Body of pancreas (tissue), 4 donors: ENCODE data around the gene HOXB1. TPM values are rescaled to one million over a fixed set of nuclear protein-coding genes. Genes with fewer than 3 reads are reported as not detected.

Experiments used
- ATAC-seq: fragments of 150-250 bp; one replicate; pipeline ENCODE4 v1.9.1; 2016
- DNase-seq, 4 donors: peaks; one replicate each; pipeline ENCODE4 v3.0.0-alpha.2; 2019
- H3K27ac ChIP-seq, 4 donors: fragments of 200-600 bp; sonication (generic); 1 replicate in 3 of 4; 2 replicates in 1 of 4; pipeline versions ENCODE4 v1.5.1 to v1.6.1; 2016 to 2019; ENCODE audit warnings: mild to moderate bottlenecking in 1 of 4, mixed read lengths in 1 of 4, moderate library complexity in 1 of 4
- H3K27me3 ChIP-seq, 2 donors: fragments of 200-600 bp; sonication (generic); one replicate each; pipeline ENCODE4 v1.6.0; 2016; ENCODE audit warnings: mild to moderate bottlenecking in 1 of 2
- H3K36me3 ChIP-seq, 2 donors: fragments of 200-600 bp; sonication (generic); replicated peaks in 1 of 2; 2 replicates each; pipeline ENCODE4 v1.5.1; 2016; ENCODE audit warnings: low read depth in 2 of 2; ENCODE audit not compliant: insufficient read depth in 1 of 2
- H3K4me1 ChIP-seq: fragments of 200-600 bp; sonication (generic); one replicate; pipeline ENCODE4 v1.6.0; 2016
- H3K4me3 ChIP-seq, 2 donors: fragments of 200-600 bp; sonication (generic); 1 replicate in 1 of 2; 2 replicates in 1 of 2; pipeline ENCODE4 v1.5.1; 2016 to 2019
- H3K9me3 ChIP-seq, 3 donors: fragments of 200-600 bp; sonication (generic); 1 replicate in 2 of 3; 2 replicates in 1 of 3; pipeline ENCODE4 v1.5.1; 2016
- CTCF ChIP-seq, 7 experiments: fragments of 450-650 bp in 4 of 7; fragments of 200-600 bp in 3 of 7; sonication (generic) in 3 of 7; IDR thresholded peaks; one replicate each; pipeline ENCODE4 v1.5.1; 2016 to 2019; ENCODE audit warnings: antibody characterized with exemption in 7 of 7
- POLR2A ChIP-seq, 3 donors: fragments of 450-650 bp; IDR thresholded peaks; one replicate each; pipeline ENCODE4 v1.6.1; 2016; ENCODE audit warnings: antibody characterized with exemption in 3 of 3, mild to moderate bottlenecking in 2 of 3
- WGBS, 2 donors: methylation state at CpG; one replicate each; pipeline ENCODE4 v1.1.5; 2017; 5-methylcytosine and 5-hydroxymethylcytosine counted together
- intact Hi-C: fragments of 100-400 bp; cut with DNase I; formaldehyde crosslinking; loops from one replicate; pipeline ENCODE4 v1.15.1; 2023
- total RNA-seq, 2 donors: library from RNA; depleted of rRNA; stranded (reverse); fragments of >200 nt; gene quantifications; one replicate each; pipeline ENCODE4 v1.1.0, GENCODE V29; 2016

Gene HOXB1
- total RNA-seq, 2 donors from 2014 or later = not detected

GRCh38 chr17:48577946-48578615 is 47.3 kb upstream of the HOXB1 start, which contains the start of gene HOXB4:
Gene HOXB4, minus strand, starts transcription at chr17:48578350. Its CDS starts 31 bp downstream, at chr17:48578319.
- 4 to 8% methylated on average over 15 to 45 of the region's 58 CpGs for WGBS, 2 donors
- H3K27ac ChIP-seq = peak within 1 kb of the TSS in 3 of 4 donors; percentile 4 to 55 (median 50)
- ATAC-seq (no peak), DNase-seq (peak in 2 of 4 donors; percentile 50 to 65)
- no peak within 1 kb of the TSS for H3K4me3 ChIP-seq
- intact Hi-C loops = no loop called here
- no peaks in the 10 kb centered on the region for H3K36me3 ChIP-seq
- peaks cover 17% of the 10 kb centered on the region for H3K4me1 ChIP-seq
- peaks cover 0 to 65% of the 10 kb centered on the region in 2 donors for H3K27me3 ChIP-seq
- H3K9me3 ChIP-seq = no peaks in the 10 kb centered on the region
- TF ChIP-seq POLR2A (IDR thresholded peaks at IDR 0.05) (no peak), CTCF (IDR thresholded peaks at IDR 0.05) (no peak)

- ATAC-seq = no peak
- Histone ChIP-seq H3K4me3 (no peak overlapping the region), H3K27me3 (peaks cover 0 to 59% of the 10 kb centered on the region in 2 donors), H3K27ac (peak overlapping the region in 3 of 4 donors; percentile 4 to 55 (median 50)), H3K4me1 (peaks cover 17% of the 10 kb centered on the region), H3K9me3 (no peaks in the 10 kb centered on the region), H3K36me3 (no peaks in the 10 kb centered on the region)
- no peak for DNase-seq
- WGBS, 2 donors = 3 to 4% methylated on average over 10 to 19 of the region's 19 CpGs
- intact Hi-C loops = no loop called here
- TF ChIP-seq POLR2A (IDR thresholded peaks at IDR 0.05) = no peak
- no peak for TF ChIP-seq CTCF (IDR thresholded peaks at IDR 0.05)
These were observed 46.6 kb upstream of the HOXB1 start for GRCh38 chr17:48577330-48577945.

- ATAC-seq (no peak), DNase-seq (no peak)
- H3K27me3 ChIP-seq = peaks cover 0 to 51% of the 10 kb centered on the region in 2 donors
- no peaks in the 10 kb centered on the region for H3K36me3 ChIP-seq
- H3K4me3 ChIP-seq = no peak overlapping the region
- H3K27ac ChIP-seq = peak overlapping the region in 3 of 4 donors; percentile 26 to 55 (median 50)
- peaks cover 9% of the 10 kb centered on the region for H3K4me1 ChIP-seq
- no peaks in the 10 kb centered on the region for H3K9me3 ChIP-seq
- intact Hi-C loops = no loop called here
- no peak for TF ChIP-seq CTCF (IDR thresholded peaks at IDR 0.05)
- 3 to 12% methylated on average over 23 to 41 of the region's 43 CpGs for WGBS, 2 donors
These were observed 45.9 kb upstream of the HOXB1 start for GRCh38 chr17:48576479-48577309.

GRCh38 chr17:48575673-48576478 is 45.1 kb upstream of the HOXB1 start:
- peak overlapping the region in 3 of 4 donors; percentile 26 to 48 (median 43) for H3K27ac ChIP-seq
- no peak overlapping the region for H3K4me3 ChIP-seq
- peaks cover 9% of the 10 kb centered on the region for H3K4me1 ChIP-seq
- no peaks in the 10 kb centered on the region for H3K36me3 ChIP-seq
- peaks cover 0 to 43% of the 10 kb centered on the region in 2 donors for H3K27me3 ChIP-seq
- intact Hi-C loops = no loop called here
- ATAC-seq = no peak
- no peak for TF ChIP-seq CTCF (IDR thresholded peaks at IDR 0.05)
- TF ChIP-seq POLR2A (IDR thresholded peaks at IDR 0.05) = no peak
- H3K9me3 ChIP-seq = no peaks in the 10 kb centered on the region
- no peak for DNase-seq
- WGBS, 2 donors = 8 to 16% methylated on average over 22 of the region's 22 CpGs
